GM21360 (cell line): ENCODE data around the gene RBP5.

Experiments
- ATAC-seq: cut with Tn5 transposase; IDR thresholded peaks from one replicate; pipeline ENCODE4 v1.9.1; 2021; ENCODE audit warnings: mild to moderate bottlenecking, moderate library complexity; ENCODE audit not compliant: unreplicated experiment

The RBP5 gene

GRCh38 chr12:7146228-7146627 lies 17.5 kb upstream of the RBP5 start:
- ATAC-seq: no peak

- no peak for ATAC-seq
These were observed 17.0 kb upstream of the RBP5 start for GRCh38 chr12:7145671-7146070.

- no peak for ATAC-seq
These were observed 15.9 kb upstream of the RBP5 start for GRCh38 chr12:7144414-7145120.

- ATAC-seq: no peak
These were observed 14.9 kb upstream of the RBP5 start for GRCh38 chr12:7143564-7143963.

GRCh38 chr12:7142809-7143465 lies 14.2 kb upstream of the RBP5 start:
- ATAC-seq: no peak

GRCh38 chr12:7142056-7142644 lies 13.5 kb upstream of the RBP5 start:
- no peak for ATAC-seq

- ATAC-seq: no peak
These were observed 12.8 kb upstream of the RBP5 start for GRCh38 chr12:7141351-7142005.

- ATAC-seq: no peak
These were observed 10.5 kb upstream of the RBP5 start for GRCh38 chr12:7139200-7139599.

- no peak for ATAC-seq
These were observed 9.2 kb upstream of the RBP5 start for GRCh38 chr12:7137908-7138307.

GRCh38 chr12:7136676-7137075 lies 8.0 kb upstream of the RBP5 start:
- no peak for ATAC-seq

GRCh38 chr12:7136071-7136470 lies 7.4 kb upstream of the RBP5 start:
- ATAC-seq: no peak

- no peak for ATAC-seq
These were observed 5.9 kb upstream of the RBP5 start for GRCh38 chr12:7134396-7135166.

- no peak for ATAC-seq
These were observed 2.8 kb upstream of the RBP5 start for GRCh38 chr12:7131502-7131866.

- no peak for ATAC-seq
These were observed 2.2 kb upstream of the RBP5 start for GRCh38 chr12:7130701-7131501.

GRCh38 chr12:7129872-7130691 lies 1.4 kb upstream of the RBP5 start, which contains the start of gene CLSTN3:
CLSTN3 (plus strand) TSS chr12:7130371; CDS start chr12:7130649, 278 bp downstream.
- peak; percentile 62 for ATAC-seq

- ATAC-seq: no peak
These were observed 690 bp upstream of the RBP5 start for GRCh38 chr12:7129287-7129871.

GRCh38 chr12:7127916-7128626 lies 618 bp downstream of the RBP5 start:
- no peak for ATAC-seq

- no peak for ATAC-seq
These were observed 3.0 kb downstream of the RBP5 start for GRCh38 chr12:7125632-7126227.
